Erythroblast (primary cell): ENCODE measurements around the gene ANO10.

Experiments
- GATA1 ChIP-seq: IDR thresholded peaks from 2 replicates; pipeline ENCODE4 v1.6.1; 2011; ENCODE audit warnings: low read depth, mild to moderate bottlenecking, control low read depth, low read length, moderate library complexity
- POLR2A ChIP-seq: IDR thresholded peaks from 2 replicates; pipeline ENCODE4 v1.6.1; 2011; ENCODE audit warnings: mild to moderate bottlenecking, low read length

- no peak for TF ChIP-seq POLR2A
- TF ChIP-seq GATA1 = no peak
Observed at GRCh38 chr3:43512754-43513404, 108.9 kb downstream of the ANO10 start.
